HG03558 (cell line): ENCODE data around the gene MYOF.
"Not testable (repeated sequence)": the region's sequence is repeated elsewhere in the genome, so short reads cannot be mapped to it uniquely, and the experiment has no call there.

Source experiments
- ATAC-seq: cut with Tn5 transposase; IDR thresholded peaks from one replicate; pipeline ENCODE4 v1.9.1; 2021; ENCODE audit warnings: moderate number of reproducible peaks; ENCODE audit not compliant: unreplicated experiment; ENCODE audit errors: extremely low read depth

Gene MYOF

GRCh38 chr10:93363891-93364648 lies 118.1 kb downstream of the MYOF start:
- ATAC-seq = no peak

- ATAC-seq = not testable (repeated sequence)
Measured at GRCh38 chr10:93358398-93358797, 123.7 kb downstream of the MYOF start.

DNA sequence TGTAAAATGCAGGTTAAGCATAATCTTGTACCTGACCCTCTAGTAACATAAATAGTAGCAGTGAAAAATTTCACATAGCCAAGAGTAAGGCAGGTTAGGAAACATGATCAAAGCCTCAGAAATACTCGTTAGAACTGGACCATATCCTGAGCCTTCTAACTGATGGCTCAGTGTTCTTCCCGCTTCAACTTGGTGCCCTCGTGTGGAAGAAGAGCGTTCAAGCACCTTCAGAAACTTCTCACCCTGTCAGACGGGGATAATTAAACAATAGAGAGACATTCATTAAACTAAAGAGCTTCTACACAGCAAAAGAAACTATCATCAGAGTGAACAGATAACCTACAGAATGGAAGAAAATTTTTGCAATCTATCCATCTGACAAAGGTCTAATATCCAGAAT lies 124.5 kb downstream of the MYOF start:
- no peak for ATAC-seq

GRCh38 chr10:93356516-93356915 lies 125.6 kb downstream of the MYOF start:
- ATAC-seq = no peak

DNA sequence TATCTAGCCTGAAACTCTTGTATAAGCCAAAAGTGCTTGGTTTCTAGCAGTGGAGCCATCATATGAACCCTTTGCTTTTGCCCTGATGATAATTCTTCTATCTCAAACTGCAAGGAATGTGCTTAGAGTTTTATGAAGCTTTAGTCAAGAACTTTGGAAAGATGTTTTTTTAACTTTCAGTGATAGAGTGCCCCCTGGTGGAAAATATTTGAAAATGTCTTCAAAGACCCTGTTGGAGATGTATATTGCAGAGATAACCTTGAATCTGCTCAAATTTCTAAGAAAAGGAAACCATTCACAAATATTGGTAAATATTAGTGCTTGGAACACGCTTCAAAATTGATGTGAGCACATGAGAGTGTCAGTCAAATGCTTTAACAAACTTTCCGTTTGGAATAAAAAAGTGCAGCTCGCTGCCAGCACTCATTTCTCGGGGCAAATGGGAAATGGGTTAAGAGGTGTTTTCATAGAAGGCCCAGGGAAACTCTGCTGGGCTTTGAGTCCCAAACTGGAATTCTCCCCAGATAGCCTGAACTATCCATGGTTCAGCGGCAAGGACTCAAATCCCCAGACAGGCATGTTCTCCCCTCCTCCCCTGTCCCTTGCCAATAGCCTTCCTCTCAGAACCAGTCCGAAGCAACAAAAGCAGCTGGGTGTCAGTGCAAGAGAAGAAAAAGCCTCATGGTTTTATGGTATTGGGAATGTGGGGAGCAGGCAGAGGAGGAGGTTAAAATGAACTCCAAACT lies 129.3 kb downstream of the MYOF start:
- ATAC-seq = no peak

- no peak for ATAC-seq
Measured at GRCh38 chr10:93346694-93347093, 135.4 kb downstream of the MYOF start.

GRCh38 chr10:93346108-93346507 lies 136.0 kb downstream of the MYOF start:
- ATAC-seq = no peak

DNA sequence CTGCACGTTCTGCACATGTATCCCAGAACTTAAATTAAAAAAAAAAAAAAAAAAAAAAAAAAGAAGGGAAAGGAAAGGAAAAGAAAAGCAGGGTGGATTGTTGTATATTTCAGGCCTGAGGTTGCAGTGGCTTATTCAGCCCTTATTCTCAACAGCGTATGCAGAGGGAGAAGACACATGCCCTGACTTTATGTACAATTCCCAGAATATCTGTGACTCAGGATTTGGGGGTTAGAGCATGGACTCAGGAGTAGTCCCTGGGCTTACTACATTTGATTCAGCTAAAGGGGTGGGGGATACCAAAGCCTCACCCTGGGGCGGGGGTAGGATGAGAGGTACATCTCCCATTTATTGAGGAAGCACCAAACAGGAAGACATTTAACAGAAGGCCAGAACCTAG lies 137.4 kb downstream of the MYOF start:
- no peak for ATAC-seq

- no peak for ATAC-seq
Measured at GRCh38 chr10:93342921-93343320, 139.2 kb downstream of the MYOF start.

DNA sequence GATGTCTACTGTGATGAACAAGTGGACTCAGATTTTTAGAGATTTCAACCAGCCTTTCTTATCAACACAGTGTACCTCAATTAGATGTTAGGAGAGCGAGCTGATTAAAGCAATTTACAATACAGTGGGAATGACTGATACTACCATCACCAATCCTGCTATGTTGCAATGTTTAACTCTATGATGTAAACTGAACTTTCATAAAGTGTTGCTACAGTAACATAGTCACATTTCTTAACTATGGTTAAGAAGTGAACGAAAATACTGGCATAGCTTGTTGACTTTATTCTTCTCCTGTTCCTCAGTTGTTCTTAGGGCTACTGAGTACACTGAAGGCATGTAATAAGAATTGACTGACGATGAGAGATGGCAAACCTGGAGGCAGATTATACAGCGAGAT lies 139.8 kb downstream of the MYOF start:
- ATAC-seq = no peak

DNA sequence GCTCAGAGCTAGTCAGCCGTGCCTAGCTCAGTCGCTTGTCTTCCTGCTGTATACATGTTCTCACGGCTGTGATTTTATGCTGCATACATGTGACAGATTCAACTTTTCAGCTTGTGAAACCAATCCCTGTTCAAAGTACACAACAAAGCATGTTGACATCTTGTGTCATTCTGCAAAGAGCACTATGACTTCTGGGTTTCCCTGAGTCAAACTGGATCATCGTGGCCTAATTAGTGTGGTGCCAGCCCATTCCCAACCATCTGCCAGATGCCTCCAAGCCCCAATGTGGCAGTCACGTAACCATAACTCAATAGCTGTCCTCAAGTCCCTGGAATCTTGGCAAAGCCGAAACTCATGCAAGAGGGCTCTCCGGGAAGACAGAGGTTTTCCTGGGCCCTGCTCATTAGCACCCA lies 144.8 kb downstream of the MYOF start:
- no peak for ATAC-seq

GRCh38 chr10:93336678-93337077 lies 145.5 kb downstream of the MYOF start:
- ATAC-seq = no peak

DNA sequence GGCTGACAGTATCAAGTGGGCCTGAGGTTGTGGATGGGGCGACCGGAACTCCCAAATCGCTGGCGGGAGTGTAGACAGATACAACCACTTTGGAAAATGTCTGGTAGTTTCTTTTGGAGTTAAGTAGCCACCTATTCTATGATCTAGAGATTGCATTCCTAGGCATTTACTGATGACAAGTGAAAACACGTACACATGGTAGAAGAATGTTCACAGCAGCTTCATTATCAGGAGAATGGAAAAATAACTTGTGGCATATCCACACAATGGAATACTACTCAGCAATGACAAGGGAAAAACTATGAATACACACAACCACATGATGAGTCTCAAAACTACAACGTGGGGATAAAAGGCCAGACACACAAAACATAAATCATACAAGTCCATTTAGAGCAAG lies 146.0 kb downstream of the MYOF start:
- ATAC-seq = no peak

- ATAC-seq = no peak
Measured at GRCh38 chr10:93334901-93335327, 147.2 kb downstream of the MYOF start.

DNA sequence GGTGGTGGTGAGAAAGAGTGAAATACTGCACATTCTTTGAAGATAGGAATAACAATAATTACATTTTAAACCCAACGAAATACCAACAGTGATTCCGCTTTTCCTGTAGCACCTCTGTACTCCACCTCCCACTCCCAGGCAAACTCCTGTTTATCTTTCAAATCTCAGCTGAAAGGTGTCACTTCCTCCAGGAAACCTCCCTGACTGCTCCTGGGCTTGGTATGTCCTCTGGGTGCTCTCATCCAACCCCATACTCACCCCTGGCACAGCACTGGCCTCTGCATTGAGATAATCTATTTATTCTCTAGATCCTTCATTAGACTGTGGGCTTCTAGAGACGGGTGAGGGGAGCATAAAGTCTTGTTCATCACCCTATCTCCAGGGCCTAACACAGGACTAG lies 148.0 kb downstream of the MYOF start:
- no peak for ATAC-seq

DNA sequence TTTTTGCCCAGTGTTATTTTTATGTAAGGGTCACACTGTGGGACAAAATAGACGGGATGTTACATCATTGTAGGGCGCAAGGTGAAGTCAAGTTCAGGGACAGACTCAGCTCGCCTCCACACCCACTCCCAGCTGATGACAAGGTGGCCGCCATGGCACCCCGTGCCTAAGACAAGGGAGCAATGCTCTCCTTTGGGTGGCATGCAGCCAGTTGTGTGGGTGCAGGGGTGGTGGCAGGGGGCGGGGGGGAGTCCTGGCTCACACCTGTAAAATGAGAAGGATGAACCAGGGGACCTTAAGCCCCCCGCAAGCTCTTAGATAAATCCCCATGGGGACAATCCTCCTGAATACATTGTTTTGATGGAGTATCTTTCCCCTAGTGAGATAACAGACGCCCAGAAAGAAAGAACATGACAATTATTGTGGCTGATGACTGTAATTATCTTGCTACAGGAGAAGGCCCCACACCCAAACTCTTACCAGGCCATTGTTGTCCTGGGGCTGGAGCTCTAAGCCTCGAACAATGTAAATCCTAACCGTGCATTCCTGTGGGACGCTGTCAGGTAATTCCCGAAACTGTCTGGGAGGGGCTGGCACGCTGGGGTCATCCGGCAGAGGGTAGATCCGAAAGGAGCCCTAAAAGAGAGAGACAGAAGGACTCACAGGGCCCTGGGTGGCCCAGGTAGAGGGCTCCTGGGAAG lies 148.7 kb downstream of the MYOF start:
- ATAC-seq = no peak

DNA sequence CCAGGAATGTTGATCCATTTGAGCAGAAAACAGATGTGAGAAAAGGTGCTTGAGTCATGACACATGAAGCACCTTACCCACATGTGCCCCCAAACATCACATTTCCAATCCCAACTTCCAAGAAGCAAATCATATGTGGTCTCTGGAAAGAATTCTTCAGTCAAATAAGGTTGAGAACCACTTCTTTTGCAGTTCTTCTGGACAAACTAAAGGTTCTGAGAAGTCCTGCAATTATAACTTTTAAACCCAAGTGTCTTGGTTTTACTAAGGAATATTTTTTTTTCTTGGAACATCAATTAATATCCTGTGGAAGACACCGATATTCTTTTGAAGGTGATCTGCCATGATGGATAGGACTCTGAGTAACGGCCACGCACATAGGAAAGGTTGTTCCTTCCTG lies 151.3 kb downstream of the MYOF start:
- ATAC-seq = no peak

- no peak for ATAC-seq
Measured at GRCh38 chr10:93319896-93320295, 162.2 kb downstream of the MYOF start.

DNA sequence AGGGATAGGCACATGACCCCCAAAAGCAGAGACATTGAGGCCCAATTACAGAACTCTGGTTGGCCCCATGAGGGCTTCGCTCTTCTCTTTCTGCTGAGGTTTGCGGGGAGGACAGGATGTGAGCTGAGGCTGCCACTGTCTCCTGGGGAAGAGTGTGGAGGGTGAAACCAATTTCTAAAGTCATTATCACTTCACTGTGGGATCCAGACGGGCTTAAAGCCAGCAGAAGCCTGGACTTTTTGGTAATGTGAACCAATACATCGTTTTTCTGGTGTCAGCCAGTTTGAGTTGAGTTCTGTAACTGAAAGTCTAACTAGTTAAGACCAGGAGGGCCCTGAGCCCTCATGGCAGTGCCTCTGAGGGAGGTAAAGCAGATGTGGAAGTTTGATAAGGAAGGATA lies 163.0 kb downstream of the MYOF start:
- ATAC-seq = no peak

DNA sequence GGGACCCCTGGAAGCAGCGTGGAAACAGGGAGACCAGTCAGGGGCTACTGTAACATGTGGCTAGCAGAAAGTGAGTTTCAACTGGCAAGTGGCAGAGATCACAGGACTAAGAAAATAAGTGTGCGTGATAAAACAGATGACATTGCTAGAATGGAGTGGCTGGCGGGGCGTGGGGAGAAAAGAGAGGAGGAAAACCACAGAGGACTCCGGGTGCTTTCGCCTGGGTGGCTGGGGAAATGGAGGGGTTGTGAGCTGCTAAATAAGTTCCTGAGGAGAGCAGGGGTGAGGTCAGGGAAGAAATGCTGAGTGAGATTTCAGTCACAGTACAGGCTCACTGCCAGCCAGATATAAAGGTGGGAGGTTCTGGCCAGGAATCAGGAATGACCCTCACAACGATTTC lies 166.9 kb downstream of the MYOF start:
- no peak for ATAC-seq

DNA sequence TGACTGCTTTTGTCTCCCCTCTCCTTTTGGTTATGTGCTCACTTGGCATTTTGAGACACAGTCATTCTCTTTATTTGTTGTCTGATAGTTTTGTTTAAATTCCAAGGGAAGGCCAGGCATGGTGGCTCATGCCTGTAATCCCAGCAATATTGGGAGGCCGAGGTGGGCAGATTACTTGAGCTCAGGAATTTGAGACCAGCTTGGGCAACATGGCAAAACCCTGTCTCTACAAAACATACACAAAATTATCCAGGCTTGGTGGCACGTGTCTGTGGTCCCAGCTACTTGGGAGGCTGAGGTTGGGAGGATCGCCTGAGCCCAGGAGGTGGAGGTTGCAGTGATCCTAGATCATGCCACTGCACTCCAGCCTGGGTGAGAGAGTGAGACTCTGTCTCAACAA lies 167.5 kb downstream of the MYOF start:
- not testable (repeated sequence) for ATAC-seq
